Breast epithelium (tissue), 3 donors: Measurements from ENCODE around the gene GIPC3.

Experiments
- CTCF ChIP-seq, 3 donors: fragments of 450-650 bp; IDR thresholded peaks; one replicate each; pipeline ENCODE4 v1.5.1; 2016 to 2017; ENCODE audit warnings: antibody characterized with exemption in 3 of 3, mild to moderate bottlenecking in 3 of 3, moderate library complexity in 3 of 3
- POLR2A ChIP-seq: fragments of 450-650 bp; IDR thresholded peaks from one replicate; pipeline ENCODE4 v1.6.1; 2016; ENCODE audit warnings: antibody characterized with exemption, mild to moderate bottlenecking, moderate library complexity
- POLR2AphosphoS5 ChIP-seq, 3 donors: sonication (generic); formaldehyde crosslinking; IDR thresholded peaks; one replicate each; pipeline ENCODE4 v1.6.1; 2017; ENCODE audit warnings: antibody characterized with exemption in 3 of 3

GRCh38 chr19:3641515-3642269 lies 56.4 kb downstream of the GIPC3 start:
- TF ChIP-seq CTCF (IDR thresholded peaks at IDR 0.05): no peak
- TF ChIP-seq POLR2A: no peak
- no peak for TF ChIP-seq POLR2AphosphoS5 (IDR thresholded peaks at IDR 0.05)
